ENCODE results near the gene SLC26A8. TPM values are rescaled to one million over a fixed set of nuclear protein-coding genes. Genes with fewer than 3 reads are reported as not detected.

Gene SLC26A8
- total and polyA plus RNA-seq, 8 donors, result 0.30 to 1.5 (median 0.53) TPM; not detected in 1

DNA sequence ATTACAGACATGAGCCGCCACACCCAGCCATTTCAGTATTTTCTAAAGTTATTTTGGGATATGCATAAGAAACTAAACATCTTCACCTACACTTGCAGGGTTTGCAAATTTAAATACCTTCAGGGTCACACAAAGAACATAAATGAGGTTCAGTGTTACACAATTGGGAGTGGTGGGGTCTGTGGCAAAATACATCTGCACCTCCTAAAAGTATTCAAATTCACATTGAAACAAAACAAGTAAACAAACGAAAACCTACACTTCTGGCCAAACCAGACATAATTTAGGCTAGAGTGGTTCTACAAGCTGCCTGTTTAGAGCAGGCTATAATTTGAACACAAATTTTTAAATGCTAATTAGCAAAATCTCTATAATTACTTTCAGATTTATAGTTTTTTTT, 37.8 kb upstream of the SLC26A8 start:
- no peaks in the 10 kb centered on the region for H3K9me3 ChIP-seq
- H3K27me3 ChIP-seq, result no peaks in the 10 kb centered on the region
- H3K27ac ChIP-seq, result no peak overlapping the region
- H3K4me1 ChIP-seq, result peaks cover 6 to 30% of the 10 kb centered on the region in 2 donors
- TF ChIP-seq, protein P1, sequence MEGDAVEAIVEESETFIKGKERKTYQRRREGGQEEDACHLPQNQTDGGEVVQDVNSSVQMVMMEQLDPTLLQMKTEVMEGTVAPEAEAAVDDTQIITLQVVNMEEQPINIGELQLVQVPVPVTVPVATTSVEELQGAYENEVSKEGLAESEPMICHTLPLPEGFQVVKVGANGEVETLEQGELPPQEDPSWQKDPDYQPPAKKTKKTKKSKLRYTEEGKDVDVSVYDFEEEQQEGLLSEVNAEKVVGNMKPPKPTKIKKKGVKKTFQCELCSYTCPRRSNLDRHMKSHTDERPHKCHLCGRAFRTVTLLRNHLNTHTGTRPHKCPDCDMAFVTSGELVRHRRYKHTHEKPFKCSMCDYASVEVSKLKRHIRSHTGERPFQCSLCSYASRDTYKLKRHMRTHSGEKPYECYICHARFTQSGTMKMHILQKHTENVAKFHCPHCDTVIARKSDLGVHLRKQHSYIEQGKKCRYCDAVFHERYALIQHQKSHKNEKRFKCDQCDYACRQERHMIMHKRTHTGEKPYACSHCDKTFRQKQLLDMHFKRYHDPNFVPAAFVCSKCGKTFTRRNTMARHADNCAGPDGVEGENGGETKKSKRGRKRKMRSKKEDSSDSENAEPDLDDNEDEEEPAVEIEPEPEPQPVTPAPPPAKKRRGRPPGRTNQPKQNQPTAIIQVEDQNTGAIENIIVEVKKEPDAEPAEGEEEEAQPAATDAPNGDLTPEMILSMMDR (IDR thresholded peaks at IDR 0.05), result no peak
- H3K36me3 ChIP-seq, result peaks cover 0 to 31% of the 10 kb centered on the region in 2 donors
- ATAC-seq (no peak), DNase-seq (no peak)
- H3K4me3 ChIP-seq, result no peak overlapping the region
- intact Hi-C loops (cut with DNase I), result no loop called here

DNA sequence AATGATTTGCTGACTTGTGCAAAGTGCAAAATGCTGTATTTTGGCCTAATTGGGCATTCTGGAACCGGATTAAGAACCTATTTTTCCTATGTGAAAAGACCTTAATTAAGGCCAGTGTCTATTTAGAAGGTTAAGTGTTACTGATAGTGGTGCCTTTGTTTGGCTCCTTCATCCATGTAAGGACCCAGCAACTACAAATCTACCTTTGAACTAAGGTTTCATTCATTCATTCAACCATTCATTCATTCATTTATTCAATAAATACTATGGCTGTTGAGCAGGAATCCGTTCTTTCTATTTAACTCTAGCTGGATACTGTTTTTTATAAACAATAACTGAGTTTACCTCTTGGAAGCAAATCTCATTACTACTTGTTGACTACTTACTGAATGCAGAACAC, 36.8 kb upstream of the SLC26A8 start:
- Histone ChIP-seq H3K4me3 (no peak overlapping the region), H3K27ac (no peak overlapping the region), H3K36me3 (peaks cover 0 to 31% of the 10 kb centered on the region in 2 donors), H3K4me1 (peaks cover 0 to 20% of the 10 kb centered on the region in 2 donors), H3K27me3 (no peaks in the 10 kb centered on the region), H3K9me3 (no peaks in the 10 kb centered on the region)
- TF ChIP-seq, protein P1 (IDR thresholded peaks at IDR 0.05), result no peak
- ATAC-seq (no peak), DNase-seq (no peak)
- intact Hi-C loops (cut with DNase I), result no loop called here

DNA sequence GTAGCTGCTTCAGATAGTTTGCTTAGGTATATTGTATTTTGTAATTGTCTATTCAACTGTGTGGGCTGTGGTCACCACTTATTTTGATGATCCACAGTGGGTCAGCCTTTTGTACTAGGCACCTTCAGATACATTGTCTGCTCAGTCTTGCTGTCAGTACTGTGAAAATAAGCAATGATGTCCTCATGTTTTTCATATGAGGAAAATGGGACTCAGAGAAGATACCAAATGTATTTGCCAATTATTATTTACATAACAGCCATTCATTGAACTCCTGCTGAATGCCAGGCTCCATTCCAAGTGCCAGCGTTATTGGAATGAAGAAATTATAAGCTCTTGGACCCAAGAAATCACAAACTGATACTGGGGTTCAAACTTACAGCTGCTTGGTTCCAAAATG, 31.7 kb upstream of the SLC26A8 start:
- Histone ChIP-seq H3K4me1 (peaks cover 0 to 22% of the 10 kb centered on the region in 2 donors), H3K4me3 (no peak overlapping the region), H3K36me3 (peaks cover 0 to 48% of the 10 kb centered on the region in 2 donors), H3K9me3 (no peaks in the 10 kb centered on the region), H3K27me3 (no peaks in the 10 kb centered on the region), H3K27ac (no peak overlapping the region)
- intact Hi-C loops (cut with DNase I), result no loop called here
- TF ChIP-seq, protein P1 (IDR thresholded peaks at IDR 0.05), result no peak
- no peak for ATAC-seq
- DNase-seq, result no peak

DNA sequence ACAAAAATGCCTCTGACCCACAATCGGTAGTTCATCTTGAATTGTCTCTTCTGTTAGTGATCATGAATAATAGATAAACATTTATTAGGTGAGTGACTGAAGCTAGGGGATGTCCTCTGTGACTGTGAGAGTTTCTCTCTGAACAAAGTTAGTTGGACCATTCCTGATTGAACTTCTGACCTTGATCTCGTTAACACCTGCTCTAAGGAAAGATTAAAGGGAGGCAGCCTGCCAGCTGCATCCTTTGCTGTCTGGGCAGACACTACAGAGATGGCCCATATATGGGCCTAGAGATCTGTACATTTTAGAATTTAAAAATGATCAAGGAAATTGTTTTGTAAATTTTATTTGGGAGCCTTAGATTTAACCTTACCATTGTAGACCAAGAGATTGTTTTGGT, 30.5 kb upstream of the SLC26A8 start:
- ATAC-seq (no peak), DNase-seq (no peak)
- Histone ChIP-seq H3K36me3 (peaks cover 0 to 41% of the 10 kb centered on the region in 2 donors), H3K4me3 (no peak overlapping the region), H3K27ac (no peak overlapping the region), H3K9me3 (no peaks in the 10 kb centered on the region), H3K27me3 (no peaks in the 10 kb centered on the region), H3K4me1 (peaks cover 0 to 33% of the 10 kb centered on the region in 2 donors)
- intact Hi-C loops (cut with DNase I), result no loop called here
- TF ChIP-seq, protein P1 (IDR thresholded peaks at IDR 0.05), result no peak

DNA sequence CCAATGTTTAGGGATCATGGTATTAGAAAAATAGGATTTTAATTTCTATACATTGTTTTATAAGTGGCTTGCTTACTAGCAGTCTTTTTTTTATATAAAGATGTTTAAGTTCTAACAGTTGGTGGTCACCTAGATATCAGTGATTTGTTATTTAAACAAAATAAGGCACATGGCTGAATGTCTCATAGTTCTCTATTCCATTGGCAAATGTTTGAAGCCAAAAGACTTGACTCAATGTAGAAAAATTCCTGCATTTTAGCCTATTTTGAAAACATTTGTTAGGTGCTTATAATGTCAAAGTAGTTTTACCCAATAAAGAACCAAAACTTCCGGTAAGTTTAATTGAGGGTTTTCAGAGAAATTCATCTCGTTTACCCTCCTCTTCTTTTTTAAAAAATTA, 30.0 kb upstream of the SLC26A8 start:
- no peaks in the 10 kb centered on the region for H3K9me3 ChIP-seq
- no peak overlapping the region for H3K4me3 ChIP-seq
- peaks cover 0 to 36% of the 10 kb centered on the region in 2 donors for H3K36me3 ChIP-seq
- intact Hi-C loops (cut with DNase I), result no loop called here
- peaks cover 0 to 38% of the 10 kb centered on the region in 2 donors for H3K4me1 ChIP-seq
- TF ChIP-seq, protein P1 (IDR thresholded peaks at IDR 0.05), result no peak
- H3K27ac ChIP-seq, result no peak overlapping the region
- no peaks in the 10 kb centered on the region for H3K27me3 ChIP-seq
- DNase-seq (no peak), ATAC-seq (no peak)
